GM23338 (cell line): ENCODE data around the gene FCER2.

Experiments used
- CREB1 ChIP-seq: fragments of 250-450 bp; sonication (Bioruptor Pico); IDR thresholded peaks from 2 replicates; pipeline ENCODE4 v1.5.0; 2020; ENCODE audit warnings: low read depth, mild to moderate bottlenecking, moderate library complexity
- CTCF ChIP-seq, 2 experiments: fragments of 200-600 bp in 1 of 2; sonication (generic) in 1 of 2; conservative IDR thresholded peaks; 2 replicates each; pipeline versions ENCODE4 v1.5.1 to v1.6.1; 2016 to 2017; ENCODE audit warnings: antibody characterized with exemption in 2 of 2, low read depth in 2 of 2, mild to moderate bottlenecking in 2 of 2, moderate library complexity in 1 of 2
- ETS1 ChIP-seq: IDR thresholded peaks from 2 replicates; pipeline ENCODE4 v1.6.1; 2016; ENCODE audit warnings: antibody characterized with exemption
- EZH2 ChIP-seq: fragments of 200-600 bp; sonication (generic); IDR thresholded peaks from one replicate; pipeline ENCODE4 v1.8.0; 2017; ENCODE audit warnings: antibody characterized with exemption, mild to moderate bottlenecking, low read depth; ENCODE audit not compliant: unreplicated experiment
- EZH2phosphoT487 ChIP-seq: fragments of 200-600 bp; sonication (generic); IDR thresholded peaks from one replicate; pipeline ENCODE4 v1.8.1; 2018; ENCODE audit warnings: antibody characterized with exemption; ENCODE audit not compliant: unreplicated experiment
- JUNB ChIP-seq: IDR thresholded peaks from one replicate; pipeline ENCODE4 v1.6.1; 2016; ENCODE audit warnings: antibody characterized with exemption; ENCODE audit not compliant: unreplicated experiment
- NANOG ChIP-seq: IDR thresholded peaks from 2 replicates; pipeline ENCODE4 v1.6.1; 2016; ENCODE audit warnings: antibody characterized with exemption, borderline replicate concordance
- POLR2AphosphoS5 ChIP-seq: IDR thresholded peaks from 2 replicates; pipeline ENCODE4 v1.6.1; 2016; ENCODE audit warnings: antibody characterized with exemption, low read depth
- STAT1 ChIP-seq: IDR thresholded peaks from one replicate; pipeline ENCODE4 v1.6.1; 2016; ENCODE audit warnings: antibody characterized with exemption; ENCODE audit not compliant: unreplicated experiment
- ZNF114 ChIP-seq: fragments of 250-450 bp; sonication (Bioruptor Pico); IDR thresholded peaks from 2 replicates; pipeline ENCODE4 v1.5.0; 2020; ENCODE audit warnings: mild to moderate bottlenecking, moderate library complexity
- ZNF331 ChIP-seq: fragments of 250-450 bp; sonication (Bioruptor Pico); IDR thresholded peaks from 2 replicates; pipeline ENCODE4 v1.5.0; 2020; ENCODE audit warnings: low read depth, mild to moderate bottlenecking, moderate library complexity
- TF ChIP-seq, protein P1 (sequence below): IDR thresholded peaks from one replicate; pipeline ENCODE4 v1.6.1; 2018; ENCODE audit warnings: antibody characterized with exemption; ENCODE audit not compliant: unreplicated experiment
- TF ChIP-seq, protein P2 (sequence below): fragments of 250-450 bp; sonication (Bioruptor Pico); IDR thresholded peaks from 2 replicates; pipeline ENCODE4 v1.5.0; 2020; ENCODE audit warnings: mild to moderate bottlenecking, moderate library complexity

DNA sequence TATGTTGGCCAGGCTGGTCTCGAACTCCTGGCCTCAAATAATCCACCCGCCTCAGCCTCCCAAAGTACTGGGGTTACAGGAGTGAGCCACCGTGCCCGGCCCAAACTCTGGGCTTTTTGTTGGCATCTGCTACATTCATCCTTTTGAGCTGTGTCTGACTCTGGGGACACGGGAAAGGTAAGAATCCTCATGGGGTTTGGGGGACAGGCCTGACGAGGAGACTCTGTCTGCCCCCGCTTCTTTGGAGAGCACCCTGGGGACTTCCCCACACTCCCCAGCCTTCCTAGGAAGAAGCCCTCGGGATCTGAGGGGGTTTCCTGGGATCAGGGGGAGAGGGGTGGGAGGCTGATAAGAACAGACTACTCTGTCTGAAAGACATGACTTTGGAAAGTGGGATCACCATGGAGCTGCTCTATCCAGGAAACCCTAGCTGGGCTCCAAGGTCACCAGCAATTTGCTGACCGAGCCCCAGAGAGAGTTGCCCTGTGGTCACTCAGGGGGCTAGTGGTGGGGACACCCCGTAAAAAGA, 8.1 kb upstream of the FCER2 start:
- TF ChIP-seq EZH2phosphoT487: no peak
- TF ChIP-seq CTCF (conservative IDR thresholded peaks at IDR 0.05; ENCODE audit: low read depth in 2 of 2): no peak
- TF ChIP-seq EZH2: no peak
- no peak for TF ChIP-seq JUNB
- no peak for TF ChIP-seq CREB1 (CRISPR knock-in tag)
- TF ChIP-seq, protein P1, sequence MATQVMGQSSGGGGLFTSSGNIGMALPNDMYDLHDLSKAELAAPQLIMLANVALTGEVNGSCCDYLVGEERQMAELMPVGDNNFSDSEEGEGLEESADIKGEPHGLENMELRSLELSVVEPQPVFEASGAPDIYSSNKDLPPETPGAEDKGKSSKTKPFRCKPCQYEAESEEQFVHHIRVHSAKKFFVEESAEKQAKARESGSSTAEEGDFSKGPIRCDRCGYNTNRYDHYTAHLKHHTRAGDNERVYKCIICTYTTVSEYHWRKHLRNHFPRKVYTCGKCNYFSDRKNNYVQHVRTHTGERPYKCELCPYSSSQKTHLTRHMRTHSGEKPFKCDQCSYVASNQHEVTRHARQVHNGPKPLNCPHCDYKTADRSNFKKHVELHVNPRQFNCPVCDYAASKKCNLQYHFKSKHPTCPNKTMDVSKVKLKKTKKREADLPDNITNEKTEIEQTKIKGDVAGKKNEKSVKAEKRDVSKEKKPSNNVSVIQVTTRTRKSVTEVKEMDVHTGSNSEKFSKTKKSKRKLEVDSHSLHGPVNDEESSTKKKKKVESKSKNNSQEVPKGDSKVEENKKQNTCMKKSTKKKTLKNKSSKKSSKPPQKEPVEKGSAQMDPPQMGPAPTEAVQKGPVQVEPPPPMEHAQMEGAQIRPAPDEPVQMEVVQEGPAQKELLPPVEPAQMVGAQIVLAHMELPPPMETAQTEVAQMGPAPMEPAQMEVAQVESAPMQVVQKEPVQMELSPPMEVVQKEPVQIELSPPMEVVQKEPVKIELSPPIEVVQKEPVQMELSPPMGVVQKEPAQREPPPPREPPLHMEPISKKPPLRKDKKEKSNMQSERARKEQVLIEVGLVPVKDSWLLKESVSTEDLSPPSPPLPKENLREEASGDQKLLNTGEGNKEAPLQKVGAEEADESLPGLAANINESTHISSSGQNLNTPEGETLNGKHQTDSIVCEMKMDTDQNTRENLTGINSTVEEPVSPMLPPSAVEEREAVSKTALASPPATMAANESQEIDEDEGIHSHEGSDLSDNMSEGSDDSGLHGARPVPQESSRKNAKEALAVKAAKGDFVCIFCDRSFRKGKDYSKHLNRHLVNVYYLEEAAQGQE: no peak
- TF ChIP-seq STAT1: no peak
- no peak for TF ChIP-seq POLR2AphosphoS5
- TF ChIP-seq ZNF331 (CRISPR knock-in tag): no peak
- TF ChIP-seq ETS1: no peak
- no peak for TF ChIP-seq ZNF114 (CRISPR knock-in tag)
- TF ChIP-seq NANOG: no peak
- TF ChIP-seq, protein P2, sequence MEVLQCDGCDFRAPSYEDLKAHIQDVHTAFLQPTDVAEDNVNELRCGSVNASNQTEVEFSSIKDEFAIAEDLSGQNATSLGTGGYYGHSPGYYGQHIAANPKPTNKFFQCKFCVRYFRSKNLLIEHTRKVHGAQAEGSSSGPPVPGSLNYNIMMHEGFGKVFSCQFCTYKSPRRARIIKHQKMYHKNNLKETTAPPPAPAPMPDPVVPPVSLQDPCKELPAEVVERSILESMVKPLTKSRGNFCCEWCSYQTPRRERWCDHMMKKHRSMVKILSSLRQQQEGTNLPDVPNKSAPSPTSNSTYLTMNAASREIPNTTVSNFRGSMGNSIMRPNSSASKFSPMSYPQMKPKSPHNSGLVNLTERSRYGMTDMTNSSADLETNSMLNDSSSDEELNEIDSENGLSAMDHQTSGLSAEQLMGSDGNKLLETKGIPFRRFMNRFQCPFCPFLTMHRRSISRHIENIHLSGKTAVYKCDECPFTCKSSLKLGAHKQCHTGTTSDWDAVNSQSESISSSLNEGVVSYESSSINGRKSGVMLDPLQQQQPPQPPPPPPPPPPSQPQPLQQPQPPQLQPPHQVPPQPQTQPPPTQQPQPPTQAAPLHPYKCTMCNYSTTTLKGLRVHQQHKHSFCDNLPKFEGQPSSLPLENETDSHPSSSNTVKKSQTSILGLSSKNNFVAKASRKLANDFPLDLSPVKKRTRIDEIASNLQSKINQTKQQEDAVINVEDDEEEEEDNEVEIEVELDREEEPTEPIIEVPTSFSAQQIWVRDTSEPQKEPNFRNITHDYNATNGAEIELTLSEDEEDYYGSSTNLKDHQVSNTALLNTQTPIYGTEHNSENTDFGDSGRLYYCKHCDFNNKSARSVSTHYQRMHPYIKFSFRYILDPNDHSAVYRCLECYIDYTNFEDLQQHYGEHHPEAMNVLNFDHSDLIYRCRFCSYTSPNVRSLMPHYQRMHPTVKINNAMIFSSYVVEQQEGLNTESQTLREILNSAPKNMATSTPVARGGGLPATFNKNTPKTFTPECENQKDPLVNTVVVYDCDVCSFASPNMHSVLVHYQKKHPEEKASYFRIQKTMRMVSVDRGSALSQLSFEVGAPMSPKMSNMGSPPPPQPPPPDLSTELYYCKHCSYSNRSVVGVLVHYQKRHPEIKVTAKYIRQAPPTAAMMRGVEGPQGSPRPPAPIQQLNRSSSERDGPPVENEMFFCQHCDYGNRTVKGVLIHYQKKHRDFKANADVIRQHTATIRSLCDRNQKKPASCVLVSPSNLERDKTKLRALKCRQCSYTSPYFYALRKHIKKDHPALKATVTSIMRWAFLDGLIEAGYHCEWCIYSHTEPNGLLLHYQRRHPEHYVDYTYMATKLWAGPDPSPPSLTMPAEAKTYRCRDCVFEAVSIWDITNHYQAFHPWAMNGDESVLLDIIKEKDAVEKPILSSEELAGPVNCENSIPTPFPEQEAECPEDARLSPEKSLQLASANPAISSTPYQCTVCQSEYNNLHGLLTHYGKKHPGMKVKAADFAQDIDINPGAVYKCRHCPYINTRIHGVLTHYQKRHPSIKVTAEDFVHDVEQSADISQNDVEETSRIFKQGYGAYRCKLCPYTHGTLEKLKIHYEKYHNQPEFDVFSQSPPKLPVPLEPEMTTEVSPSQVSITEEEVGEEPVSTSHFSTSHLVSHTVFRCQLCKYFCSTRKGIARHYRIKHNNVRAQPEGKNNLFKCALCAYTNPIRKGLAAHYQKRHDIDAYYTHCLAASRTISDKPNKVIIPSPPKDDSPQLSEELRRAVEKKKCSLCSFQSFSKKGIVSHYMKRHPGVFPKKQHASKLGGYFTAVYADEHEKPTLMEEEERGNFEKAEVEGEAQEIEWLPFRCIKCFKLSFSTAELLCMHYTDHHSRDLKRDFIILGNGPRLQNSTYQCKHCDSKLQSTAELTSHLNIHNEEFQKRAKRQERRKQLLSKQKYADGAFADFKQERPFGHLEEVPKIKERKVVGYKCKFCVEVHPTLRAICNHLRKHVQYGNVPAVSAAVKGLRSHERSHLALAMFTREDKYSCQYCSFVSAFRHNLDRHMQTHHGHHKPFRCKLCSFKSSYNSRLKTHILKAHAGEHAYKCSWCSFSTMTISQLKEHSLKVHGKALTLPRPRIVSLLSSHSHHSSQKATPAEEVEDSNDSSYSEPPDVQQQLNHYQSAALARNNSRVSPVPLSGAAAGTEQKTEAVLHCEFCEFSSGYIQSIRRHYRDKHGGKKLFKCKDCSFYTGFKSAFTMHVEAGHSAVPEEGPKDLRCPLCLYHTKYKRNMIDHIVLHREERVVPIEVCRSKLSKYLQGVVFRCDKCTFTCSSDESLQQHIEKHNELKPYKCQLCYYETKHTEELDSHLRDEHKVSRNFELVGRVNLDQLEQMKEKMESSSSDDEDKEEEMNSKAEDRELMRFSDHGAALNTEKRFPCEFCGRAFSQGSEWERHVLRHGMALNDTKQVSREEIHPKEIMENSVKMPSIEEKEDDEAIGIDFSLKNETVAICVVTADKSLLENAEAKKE (CRISPR knock-in tag): no peak
